ENCODE results near the gene ZNF148.

The ZNF148 gene

DNA sequence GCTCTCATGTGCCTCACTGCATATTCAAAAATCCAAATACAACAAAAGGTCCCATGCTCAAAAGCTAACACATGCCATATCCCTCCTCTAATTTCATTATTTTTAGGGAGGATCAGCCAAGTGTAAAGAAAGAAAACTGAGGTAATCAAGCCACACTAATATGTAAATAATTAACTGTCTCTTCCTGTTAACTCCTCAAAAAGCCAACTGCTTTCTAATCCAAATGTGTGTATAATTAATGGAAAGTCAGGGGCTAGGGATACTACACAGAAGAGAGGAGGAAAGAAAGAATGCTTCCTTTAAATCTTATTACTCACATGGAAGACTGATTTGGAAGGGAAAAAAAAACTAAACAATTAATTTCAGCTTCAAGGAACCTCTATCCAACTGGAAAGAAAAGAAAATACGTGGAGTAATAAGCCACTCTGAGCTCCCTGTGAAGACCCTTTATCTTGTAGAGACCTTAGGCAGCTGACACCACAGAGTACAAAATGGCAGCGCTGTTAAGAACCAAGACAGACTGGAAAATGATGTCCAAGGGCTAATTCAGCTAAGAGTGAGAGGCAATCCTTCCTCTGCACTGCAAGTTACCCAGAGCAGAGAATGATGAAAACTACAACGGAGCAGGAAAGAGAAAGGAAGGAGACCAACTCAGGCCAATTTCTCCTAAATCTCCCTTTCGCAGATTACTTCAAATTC lies 56.8 kb downstream of the ZNF148 start:
- H3K4me1 ChIP-seq (ENCODE audit: control insufficient read depth, low read length) = peaks cover 23% of the 10 kb centered on the region
- H3K4me3 ChIP-seq (ENCODE audit: low read length) = peak overlapping the region; percentile 1; the same call in 1 of the 2 replicates
- peaks cover 4% of the 10 kb centered on the region; the same call in 1 of the 2 replicates for H3K79me2 ChIP-seq (ENCODE audit: control insufficient read depth, low read length)
- H4K20me1 ChIP-seq (ENCODE audit: control insufficient read depth, insufficient read depth, low read depth, low read length) = no peaks in the 10 kb centered on the region
- no peaks in the 10 kb centered on the region for H3K9me3 ChIP-seq (ENCODE audit: control insufficient read depth, insufficient read depth, low read length)
- H3K9me2 ChIP-seq (replicated peaks; ENCODE audit: control insufficient read depth, low read length) = no peaks in the 10 kb centered on the region
- no peaks in the 10 kb centered on the region for H3K27me3 ChIP-seq (ENCODE audit: control insufficient read depth, low read length)
- H3K4me2 ChIP-seq (ENCODE audit: low read length) = peak overlapping the region; percentile 21
- H3K27ac ChIP-seq (ENCODE audit: low read depth, low read length) = no peak overlapping the region
- H3K36me3 ChIP-seq (ENCODE audit: control insufficient read depth, low read length) = peaks cover 42% of the 10 kb centered on the region
- H3F3A ChIP-seq (ENCODE audit: control insufficient read depth, insufficient read depth) = no peaks in the 10 kb centered on the region
- TF ChIP-seq, protein P1, sequence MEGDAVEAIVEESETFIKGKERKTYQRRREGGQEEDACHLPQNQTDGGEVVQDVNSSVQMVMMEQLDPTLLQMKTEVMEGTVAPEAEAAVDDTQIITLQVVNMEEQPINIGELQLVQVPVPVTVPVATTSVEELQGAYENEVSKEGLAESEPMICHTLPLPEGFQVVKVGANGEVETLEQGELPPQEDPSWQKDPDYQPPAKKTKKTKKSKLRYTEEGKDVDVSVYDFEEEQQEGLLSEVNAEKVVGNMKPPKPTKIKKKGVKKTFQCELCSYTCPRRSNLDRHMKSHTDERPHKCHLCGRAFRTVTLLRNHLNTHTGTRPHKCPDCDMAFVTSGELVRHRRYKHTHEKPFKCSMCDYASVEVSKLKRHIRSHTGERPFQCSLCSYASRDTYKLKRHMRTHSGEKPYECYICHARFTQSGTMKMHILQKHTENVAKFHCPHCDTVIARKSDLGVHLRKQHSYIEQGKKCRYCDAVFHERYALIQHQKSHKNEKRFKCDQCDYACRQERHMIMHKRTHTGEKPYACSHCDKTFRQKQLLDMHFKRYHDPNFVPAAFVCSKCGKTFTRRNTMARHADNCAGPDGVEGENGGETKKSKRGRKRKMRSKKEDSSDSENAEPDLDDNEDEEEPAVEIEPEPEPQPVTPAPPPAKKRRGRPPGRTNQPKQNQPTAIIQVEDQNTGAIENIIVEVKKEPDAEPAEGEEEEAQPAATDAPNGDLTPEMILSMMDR (IDR thresholded peaks at IDR 0.05; ENCODE audit: low read depth, low read length, poor library complexity, severe bottlenecking) = no peak
- no peak for TF ChIP-seq EZH2phosphoT487 (IDR thresholded peaks at IDR 0.05; ENCODE audit: borderline replicate concordance, low read length)

DNA sequence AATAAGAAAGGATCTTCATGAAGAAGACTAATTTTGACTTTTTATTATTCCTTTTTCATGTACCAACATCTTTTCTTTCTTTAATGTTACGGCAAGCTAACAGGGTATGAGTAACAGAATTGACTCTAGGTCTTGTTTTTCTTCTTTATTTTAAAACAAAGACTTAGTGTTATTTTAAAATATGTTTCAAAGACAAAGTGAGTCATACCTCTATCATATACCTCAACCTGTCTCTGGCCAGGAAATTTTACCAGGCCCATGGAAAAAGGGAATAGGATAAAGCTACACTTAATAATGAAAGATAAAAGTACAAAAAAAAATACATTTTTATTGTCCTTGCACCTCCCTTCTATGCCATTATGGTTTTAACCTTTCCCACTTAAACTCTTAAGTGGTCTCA lies 57.4 kb downstream of the ZNF148 start:
- no peak overlapping the region for H3K27ac ChIP-seq (ENCODE audit: low read depth, low read length)
- peaks cover 5% of the 10 kb centered on the region; the same call in 1 of the 2 replicates for H3K79me2 ChIP-seq (ENCODE audit: control insufficient read depth, low read length)
- no peaks in the 10 kb centered on the region for H3K27me3 ChIP-seq (ENCODE audit: control insufficient read depth, low read length)
- H3K4me3 ChIP-seq (ENCODE audit: low read length) = no peak overlapping the region
- TF ChIP-seq, protein P1 (IDR thresholded peaks at IDR 0.05; ENCODE audit: low read depth, low read length, poor library complexity, severe bottlenecking) = no peak
- no peak for TF ChIP-seq EZH2phosphoT487 (IDR thresholded peaks at IDR 0.05; ENCODE audit: borderline replicate concordance, low read length)
- H3K9me2 ChIP-seq (replicated peaks; ENCODE audit: control insufficient read depth, low read length) = no peaks in the 10 kb centered on the region
- H3K9me3 ChIP-seq (ENCODE audit: control insufficient read depth, insufficient read depth, low read length) = no peaks in the 10 kb centered on the region
- H4K20me1 ChIP-seq (ENCODE audit: control insufficient read depth, insufficient read depth, low read depth, low read length) = no peaks in the 10 kb centered on the region
- H3K4me1 ChIP-seq (ENCODE audit: control insufficient read depth, low read length) = peaks cover 23% of the 10 kb centered on the region
- no peaks in the 10 kb centered on the region for H3F3A ChIP-seq (ENCODE audit: control insufficient read depth, insufficient read depth)
- H3K36me3 ChIP-seq (ENCODE audit: control insufficient read depth, low read length) = peaks cover 41% of the 10 kb centered on the region
- H3K4me2 ChIP-seq (ENCODE audit: low read length) = peak overlapping the region; percentile 21

DNA sequence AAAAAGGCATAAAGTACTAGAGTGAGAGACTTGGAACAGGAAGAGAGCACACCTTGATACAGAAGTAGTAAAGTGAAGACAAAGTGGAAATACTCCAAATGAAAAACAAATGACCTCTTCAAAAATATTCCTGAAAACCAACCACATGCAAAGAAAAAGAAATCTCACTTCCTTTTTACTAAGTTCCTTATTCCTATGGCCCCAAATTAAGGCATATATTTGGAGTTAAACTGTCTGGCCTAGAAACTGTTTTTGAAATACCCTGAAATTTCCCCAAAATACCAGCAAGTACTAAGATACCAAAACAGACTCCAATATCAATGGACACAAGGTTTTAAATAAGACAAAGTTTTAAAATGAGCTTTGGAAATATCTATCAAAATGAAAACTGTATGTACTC lies 58.2 kb downstream of the ZNF148 start:
- Histone ChIP-seq H3K9me3 (ENCODE audit: control insufficient read depth, insufficient read depth, low read length) (no peaks in the 10 kb centered on the region), H4K20me1 (ENCODE audit: control insufficient read depth, insufficient read depth, low read depth, low read length) (no peaks in the 10 kb centered on the region; the same call in 1 of the 2 replicates), H3K27ac (ENCODE audit: low read depth, low read length) (no peak overlapping the region), H3K4me3 (ENCODE audit: low read length) (no peak overlapping the region; the same call in 1 of the 2 replicates), H3K79me2 (ENCODE audit: control insufficient read depth, low read length) (peaks cover 13% of the 10 kb centered on the region), H3F3A (ENCODE audit: control insufficient read depth, insufficient read depth) (no peaks in the 10 kb centered on the region), H3K4me1 (ENCODE audit: control insufficient read depth, low read length) (peaks cover 23% of the 10 kb centered on the region), H3K9me2 (replicated peaks; ENCODE audit: control insufficient read depth, low read length) (no peaks in the 10 kb centered on the region), H3K4me2 (ENCODE audit: low read length) (peak overlapping the region; percentile 20), H3K27me3 (ENCODE audit: control insufficient read depth, low read length) (no peaks in the 10 kb centered on the region), H3K36me3 (ENCODE audit: control insufficient read depth, low read length) (peaks cover 43% of the 10 kb centered on the region)
- TF ChIP-seq, protein P1 (IDR thresholded peaks at IDR 0.05; ENCODE audit: low read depth, low read length, poor library complexity, severe bottlenecking) = no peak

All from DOHH2 (cell line).